Activated CD4-positive, alpha-beta T cell treated with anti-CD3 and anti-CD28 coated beads, Interleukin-2, amount 50 U/mL, for 48 hours (primary cell): ENCODE data around the gene HGD.
"Not testable (repeated sequence)": the region's sequence is repeated elsewhere in the genome, so short reads cannot be mapped to it uniquely, and the experiment has no call there.

Experiments used
- DNase-seq, 2 experiments: peaks; one replicate each; pipeline ENCODE4 v3.0.0-alpha.2; 2020

The HGD gene

GRCh38 chr3:120636795-120637401 is 45.1 kb downstream of the HGD start:
- DNase-seq, result no peak

- DNase-seq, result no peak
Measured at GRCh38 chr3:120634539-120634938, 47.5 kb downstream of the HGD start.

GRCh38 chr3:120625159-120625586 is 56.9 kb downstream of the HGD start:
- no peak for DNase-seq

- DNase-seq, result no peak
Measured at GRCh38 chr3:120623727-120624093, 58.3 kb downstream of the HGD start.

GRCh38 chr3:120622870-120623726 is 58.9 kb downstream of the HGD start:
- peak in 1 of 2 experiments; percentile 8 for DNase-seq

- DNase-seq, result no peak
Measured at GRCh38 chr3:120622457-120622856, 59.6 kb downstream of the HGD start.

- DNase-seq, result not testable (repeated sequence)
Measured at GRCh38 chr3:120616745-120617144, 65.3 kb downstream of the HGD start.

- DNase-seq, result no peak
Measured at GRCh38 chr3:120615847-120616609, 66.0 kb downstream of the HGD start.

GRCh38 chr3:120614765-120615164 is 67.3 kb downstream of the HGD start:
- DNase-seq, result no peak

- DNase-seq, result no peak
Measured at GRCh38 chr3:120608506-120608905, 73.5 kb downstream of the HGD start.

- no peak for DNase-seq
Measured at GRCh38 chr3:120604784-120605183, 77.3 kb downstream of the HGD start.

- no peak for DNase-seq
Measured at GRCh38 chr3:120604382-120604781, 77.7 kb downstream of the HGD start.

- DNase-seq, result no peak
Measured at GRCh38 chr3:120602682-120603081, 79.4 kb downstream of the HGD start.

GRCh38 chr3:120601554-120601953 is 80.5 kb downstream of the HGD start:
- no peak for DNase-seq

GRCh38 chr3:120599211-120599610 is 82.8 kb downstream of the HGD start:
- DNase-seq, result no peak

- DNase-seq, result no peak
Measured at GRCh38 chr3:120597445-120598049, 84.5 kb downstream of the HGD start.

- no peak for DNase-seq
Measured at GRCh38 chr3:120596853-120597223, 85.2 kb downstream of the HGD start.

- DNase-seq, result peak; percentile 93 to 96
Measured at GRCh38 chr3:120596116-120596852, 85.8 kb downstream of the HGD start, which contains the start of gene NDUFB4. Gene NDUFB4 (plus strand): TSS chr3:120596336. CDS start chr3:120596360, 24 bp downstream.

GRCh38 chr3:120595788-120596115 is 86.3 kb downstream of the HGD start:
- no peak for DNase-seq

- no peak for DNase-seq
Measured at GRCh38 chr3:120587332-120587975, 94.6 kb downstream of the HGD start.
